ENCODE results near the gene GRID1.

DNA sequence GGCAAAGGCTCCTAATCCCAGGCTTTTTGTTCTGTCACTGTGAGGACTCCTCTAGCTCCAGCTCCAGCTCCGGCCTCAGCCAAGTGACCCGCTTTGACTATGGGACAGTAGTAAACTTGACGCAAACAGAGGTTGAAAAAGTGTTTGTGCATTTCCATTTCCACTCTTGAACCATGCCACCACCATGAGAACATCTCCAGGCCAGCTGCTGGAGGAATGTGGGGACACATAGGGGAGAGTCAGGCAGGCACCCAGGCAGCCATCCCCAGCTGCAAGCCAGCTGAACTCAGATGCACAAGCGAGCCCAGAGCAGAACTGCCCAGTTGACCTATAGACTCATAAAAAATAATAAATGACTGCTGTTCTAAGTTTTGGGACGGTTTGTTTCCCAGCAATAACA, 224.7 kb downstream of the GRID1 start:
- TF ChIP-seq, protein P1, sequence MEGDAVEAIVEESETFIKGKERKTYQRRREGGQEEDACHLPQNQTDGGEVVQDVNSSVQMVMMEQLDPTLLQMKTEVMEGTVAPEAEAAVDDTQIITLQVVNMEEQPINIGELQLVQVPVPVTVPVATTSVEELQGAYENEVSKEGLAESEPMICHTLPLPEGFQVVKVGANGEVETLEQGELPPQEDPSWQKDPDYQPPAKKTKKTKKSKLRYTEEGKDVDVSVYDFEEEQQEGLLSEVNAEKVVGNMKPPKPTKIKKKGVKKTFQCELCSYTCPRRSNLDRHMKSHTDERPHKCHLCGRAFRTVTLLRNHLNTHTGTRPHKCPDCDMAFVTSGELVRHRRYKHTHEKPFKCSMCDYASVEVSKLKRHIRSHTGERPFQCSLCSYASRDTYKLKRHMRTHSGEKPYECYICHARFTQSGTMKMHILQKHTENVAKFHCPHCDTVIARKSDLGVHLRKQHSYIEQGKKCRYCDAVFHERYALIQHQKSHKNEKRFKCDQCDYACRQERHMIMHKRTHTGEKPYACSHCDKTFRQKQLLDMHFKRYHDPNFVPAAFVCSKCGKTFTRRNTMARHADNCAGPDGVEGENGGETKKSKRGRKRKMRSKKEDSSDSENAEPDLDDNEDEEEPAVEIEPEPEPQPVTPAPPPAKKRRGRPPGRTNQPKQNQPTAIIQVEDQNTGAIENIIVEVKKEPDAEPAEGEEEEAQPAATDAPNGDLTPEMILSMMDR (conservative IDR thresholded peaks at IDR 0.05; ENCODE audit: low read depth, low read length), result no peak
- no peak for TF ChIP-seq EZH2 (IDR thresholded peaks at IDR 0.05; ENCODE audit: low read length, unreplicated experiment)
- TF ChIP-seq EZH2phosphoT487 (IDR thresholded peaks at IDR 0.05; ENCODE audit: borderline replicate concordance, low read length), result no peak

Measured in PC-3 (cell line).